ENCODE results near the gene ANXA6.
A peak's percentile ranks its signal among the peaks of the same experiment; 100 is the strongest.

Gene ANXA6

DNA sequence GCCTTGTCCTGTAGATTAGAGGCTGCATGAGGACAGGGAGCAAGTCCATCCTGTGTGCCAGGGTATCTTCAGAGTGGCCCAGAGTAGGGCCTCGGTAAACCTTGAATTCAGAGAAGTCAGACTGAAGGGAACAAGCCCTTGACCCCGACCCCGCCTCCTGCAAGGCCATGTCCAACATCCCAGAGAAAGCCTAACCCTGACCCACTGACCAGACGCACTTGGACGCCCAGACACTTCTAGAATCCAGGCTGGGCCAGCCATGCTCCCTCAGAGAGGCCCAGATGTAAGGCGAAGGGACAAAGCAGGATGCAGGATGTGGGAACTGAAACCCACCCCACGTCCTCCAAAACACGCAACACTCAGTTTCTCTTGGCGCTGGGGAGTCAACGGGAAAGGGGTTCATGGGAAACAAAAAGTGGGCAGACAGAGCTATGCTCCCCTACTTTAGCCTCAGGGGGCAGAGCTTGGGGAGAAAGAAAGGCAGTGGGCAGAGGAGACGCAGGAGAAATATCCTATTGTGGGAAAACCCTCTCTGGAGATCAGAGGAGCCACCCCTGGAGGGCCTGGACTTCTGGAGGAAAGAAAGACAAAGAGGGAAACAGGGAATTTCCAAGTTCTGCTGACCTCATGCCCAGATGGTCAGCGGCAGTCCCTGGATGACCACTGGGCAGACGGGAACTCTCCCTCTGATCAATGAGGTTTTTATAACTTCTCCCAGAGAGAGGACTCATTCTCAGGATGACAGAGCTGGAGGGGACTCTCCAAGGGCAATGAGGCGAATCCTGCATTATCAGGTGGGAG, 89.7 kb downstream of the ANXA6 start:
- no peak for DNase-seq

GRCh38 chr5:151066920-151067319, 90.7 kb downstream of the ANXA6 start:
- no peak for DNase-seq

DNA sequence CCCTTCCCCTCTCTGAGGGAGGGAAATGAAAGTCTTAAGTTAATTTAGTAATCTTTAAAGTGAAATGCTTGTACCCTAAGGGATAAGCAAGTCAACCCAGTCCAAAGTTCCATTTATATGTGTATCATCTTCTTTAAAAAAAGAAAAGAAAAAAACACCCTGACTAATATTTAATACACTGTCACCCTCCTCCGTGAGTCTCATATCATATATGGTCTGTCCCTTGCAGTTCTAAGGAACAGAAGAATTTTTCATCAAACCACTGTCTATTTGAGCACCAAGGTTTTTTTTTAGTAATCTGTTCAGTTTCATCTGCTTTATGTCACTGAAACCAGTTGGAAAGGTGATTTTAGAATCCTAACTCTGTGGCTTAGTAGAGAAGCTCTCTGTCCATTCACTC, 92.0 kb downstream of the ANXA6 start:
- DNase-seq: no peak

- no peak for DNase-seq
These were observed 92.6 kb downstream of the ANXA6 start for GRCh38 chr5:151064916-151065499.

DNA sequence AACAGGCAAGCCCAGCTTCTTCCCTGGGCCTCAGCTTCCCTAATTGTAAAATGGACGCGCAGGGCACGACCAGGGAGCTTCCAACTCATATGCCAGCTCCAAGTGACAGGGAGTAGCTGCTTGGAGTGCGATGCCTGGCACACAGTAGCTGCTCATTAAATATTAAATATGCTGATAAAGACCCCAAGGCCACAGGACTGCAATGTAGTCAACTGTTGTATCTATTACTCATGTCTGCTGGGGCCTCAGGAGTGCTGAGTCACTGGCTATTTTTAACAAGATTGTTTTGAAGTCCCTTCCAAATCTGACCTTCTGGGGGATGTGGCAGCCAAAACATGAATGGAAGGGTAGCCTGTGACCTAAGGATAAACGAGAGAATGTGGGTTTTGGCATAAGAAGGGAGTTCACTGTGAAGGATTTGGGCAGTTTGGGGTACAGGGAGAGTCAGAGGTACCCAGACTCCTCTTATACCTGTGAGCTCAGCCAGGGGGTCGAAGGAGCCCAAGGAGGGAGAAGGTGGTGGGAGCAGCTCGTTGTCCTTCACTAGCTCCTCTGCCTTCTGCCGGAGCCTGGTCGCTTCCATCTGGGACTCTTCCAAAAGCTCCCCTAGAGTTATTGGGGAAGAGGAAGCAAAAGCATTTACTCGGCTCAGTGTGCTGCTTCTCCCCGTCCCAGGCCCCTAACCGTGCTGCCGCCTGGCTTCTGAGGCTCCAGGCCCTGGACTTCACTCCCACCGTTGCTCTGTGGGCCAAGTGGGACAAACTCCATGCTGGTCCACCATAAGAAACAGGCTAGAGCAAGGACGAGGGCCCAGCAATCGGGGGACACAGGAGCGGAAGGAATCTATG, 94.2 kb downstream of the ANXA6 start:
- DNase-seq: no peak

DNA sequence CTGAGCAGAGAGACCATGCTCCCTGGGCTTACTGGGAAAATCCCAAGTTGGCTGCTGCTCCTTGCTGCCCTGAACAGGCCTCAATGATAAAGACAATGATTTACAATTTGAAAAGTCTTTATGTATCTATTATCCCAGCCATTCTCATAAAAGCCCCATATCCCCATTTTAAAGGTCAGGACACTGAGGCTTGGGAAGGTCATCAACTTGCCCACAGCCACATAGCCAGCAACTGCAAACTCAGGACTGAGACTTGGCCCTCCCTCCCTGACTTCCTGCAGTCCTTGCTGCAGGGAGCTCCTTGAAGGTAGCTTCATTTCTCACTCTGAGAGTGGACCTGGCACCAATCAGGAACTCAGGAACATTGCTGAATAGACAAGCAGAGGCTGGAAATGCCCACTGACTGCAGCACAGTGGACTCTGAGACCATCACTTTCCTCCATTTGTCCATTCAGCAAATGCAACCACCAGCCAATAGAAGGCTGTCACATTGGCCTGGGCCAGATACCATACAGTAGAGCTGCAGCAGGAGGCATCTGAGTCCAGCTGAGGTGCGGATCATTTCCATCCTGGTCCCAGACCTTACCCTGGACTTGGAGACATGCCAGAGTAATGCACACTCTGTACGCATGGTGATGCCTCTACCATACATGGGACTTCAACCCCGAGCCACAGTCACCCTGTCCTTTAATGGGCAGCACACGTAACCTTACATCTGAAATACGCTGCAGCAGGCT, 95.0 kb downstream of the ANXA6 start:
- DNase-seq: no peak

DNA sequence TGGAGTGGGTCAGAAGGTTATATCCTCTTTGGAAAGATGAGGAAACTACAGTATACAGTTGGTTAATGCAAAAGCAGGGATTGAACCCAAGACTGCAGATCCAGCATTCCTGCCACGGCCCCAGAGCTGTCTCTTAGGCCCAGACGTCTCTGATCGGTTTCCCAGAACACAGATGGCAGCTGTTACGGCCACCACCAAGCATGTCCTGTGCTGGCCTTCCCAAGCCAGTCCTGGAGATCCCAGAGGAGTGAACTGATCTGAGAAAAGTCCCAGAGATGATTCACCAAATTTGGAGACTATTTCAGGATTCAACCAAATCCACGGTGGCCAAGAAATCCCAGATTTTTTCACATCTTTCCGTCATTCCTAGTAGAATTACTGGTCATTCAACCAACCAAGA, 96.8 kb downstream of the ANXA6 start:
- no peak for DNase-seq

DNA sequence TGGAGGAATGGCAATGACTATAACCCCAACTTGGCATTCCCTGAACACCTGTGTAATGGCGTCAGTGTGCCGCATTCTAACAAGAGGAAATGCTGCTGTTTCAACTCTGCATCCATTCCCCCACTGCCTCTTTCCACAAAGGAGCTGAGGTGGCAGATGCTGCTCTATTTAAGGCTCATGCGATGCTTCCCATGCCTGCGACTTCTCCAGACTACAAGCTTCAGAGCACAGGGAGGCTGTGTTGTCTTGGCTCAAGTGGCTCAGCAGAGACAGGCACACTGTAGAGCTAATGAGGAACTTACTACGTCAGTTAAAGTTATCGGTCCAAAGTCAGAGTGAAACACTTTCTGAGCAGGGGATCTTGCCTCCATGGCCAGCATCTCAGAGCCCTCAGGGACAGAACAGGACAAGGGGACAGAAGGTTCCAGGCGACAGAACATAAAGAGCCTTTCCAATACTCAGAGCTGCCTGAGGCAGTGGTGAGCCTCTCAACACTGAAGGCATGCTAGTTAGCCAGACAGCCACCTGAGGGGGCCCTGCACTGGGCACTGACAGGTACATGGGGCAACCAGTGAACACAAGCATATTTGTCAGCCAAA, 98.6 kb downstream of the ANXA6 start:
- DNase-seq: peak in 22 of 58 donors; percentile 12 to 67 (median 26)

DNA sequence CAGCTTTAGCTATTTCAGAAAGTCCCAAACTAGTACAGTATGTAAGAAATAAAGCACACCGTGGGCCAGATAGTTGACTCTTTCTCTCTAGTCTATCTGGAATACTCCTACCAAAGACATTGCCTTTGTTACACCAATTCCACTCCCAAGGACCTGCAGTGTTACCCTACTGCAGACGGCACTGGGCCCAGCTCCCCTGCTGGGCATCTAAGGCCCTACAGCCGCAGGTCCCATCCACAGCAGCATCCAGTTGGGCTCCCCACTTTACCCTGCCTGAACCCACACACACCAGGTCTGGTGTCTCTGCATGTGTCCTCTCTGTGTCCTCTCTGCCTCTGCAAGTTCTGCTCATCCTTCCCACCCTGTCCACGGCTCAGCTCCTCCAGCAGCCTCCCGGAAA, 99.3 kb downstream of the ANXA6 start:
- DNase-seq: no peak

DNA sequence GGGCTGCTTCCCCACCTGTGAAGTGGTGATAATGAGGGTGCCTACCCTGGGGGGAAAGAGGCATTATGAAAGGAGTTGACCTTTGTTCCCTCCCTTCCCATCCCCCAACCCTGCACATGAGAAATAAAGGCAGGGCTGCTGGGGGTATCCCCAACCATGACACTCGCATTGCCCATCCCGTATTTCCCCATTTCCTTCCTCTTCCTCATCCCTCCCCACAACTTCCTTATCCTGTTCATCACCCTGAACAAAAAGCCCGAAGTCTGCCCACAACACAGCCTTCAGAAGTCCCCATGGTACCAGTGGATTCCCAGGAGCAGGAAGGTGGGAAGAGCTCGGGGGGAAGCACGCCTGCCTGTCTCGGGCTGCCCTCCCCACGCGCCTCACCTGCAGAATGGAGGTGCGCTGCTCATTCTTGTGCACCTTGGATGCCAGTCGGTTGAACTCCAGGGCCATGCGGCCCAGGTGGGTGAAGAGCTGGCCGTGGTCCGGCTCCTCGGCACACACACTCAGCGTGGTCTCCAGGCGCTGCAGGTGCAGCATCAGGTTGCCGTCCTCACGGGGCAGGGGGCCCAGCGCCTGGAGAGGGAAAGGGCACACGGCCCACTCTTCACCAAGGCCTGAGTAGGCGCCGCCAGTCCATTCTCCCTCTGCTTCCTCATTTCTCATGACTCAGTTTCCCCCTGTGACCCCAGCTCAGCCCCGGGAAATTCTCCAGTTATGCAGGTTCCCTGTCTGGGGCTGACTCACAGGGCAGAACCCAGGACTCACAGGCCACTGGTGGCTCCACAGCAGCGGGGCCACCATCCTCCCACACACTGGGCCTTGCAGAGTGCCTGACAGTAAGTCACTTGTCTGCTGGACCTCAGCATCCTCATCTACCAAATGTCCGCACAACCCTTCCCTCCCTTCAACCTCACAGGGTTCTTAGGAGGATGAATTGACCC, 100.9 kb downstream of the ANXA6 start:
- DNase-seq: no peak

DNA sequence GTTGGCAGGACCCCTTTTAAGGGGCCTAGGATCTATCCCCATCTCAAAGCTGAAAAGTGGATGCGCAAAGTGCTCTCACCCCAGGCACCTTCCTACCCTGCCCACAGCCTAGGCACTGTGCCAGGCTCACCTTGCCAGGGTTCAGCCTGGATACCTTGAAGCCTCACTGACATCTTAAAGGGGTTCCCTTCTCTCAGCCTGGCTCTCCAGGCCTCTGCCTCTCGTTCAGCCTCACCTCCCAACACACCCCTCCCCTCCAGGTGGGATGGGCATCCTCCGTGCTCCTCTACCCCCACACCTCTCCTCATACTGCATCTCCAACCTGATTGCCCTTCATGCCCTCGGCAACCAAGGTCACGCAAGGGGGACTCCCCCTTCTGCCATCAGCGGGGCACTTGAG, 102.2 kb downstream of the ANXA6 start:
- no peak for DNase-seq

GRCh38 chr5:151054709-151055108, 102.9 kb downstream of the ANXA6 start:
- DNase-seq: no peak

GRCh38 chr5:151053796-151054462, 103.7 kb downstream of the ANXA6 start:
- no peak for DNase-seq

DNA sequence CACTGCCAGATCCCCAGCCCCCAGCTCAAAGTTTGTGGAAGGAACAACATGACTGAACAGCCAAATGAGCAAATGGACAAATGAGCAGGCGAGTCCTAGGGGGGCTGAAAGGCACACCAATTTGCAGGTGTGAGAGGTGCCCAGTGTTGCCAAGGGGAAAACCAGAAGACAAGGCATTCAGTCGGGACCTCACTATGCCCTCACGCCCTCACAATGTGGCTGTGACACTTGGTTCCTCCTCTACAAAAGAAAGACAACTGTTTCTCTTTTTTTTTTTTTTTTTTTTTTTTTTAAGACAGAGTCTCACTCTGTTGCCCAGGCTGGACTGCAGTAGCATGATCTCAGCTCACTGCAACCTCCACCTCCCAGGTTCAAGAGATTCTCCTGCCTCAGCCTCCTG, 104.7 kb downstream of the ANXA6 start:
- no peak for DNase-seq

- no peak for DNase-seq
These were observed 105.5 kb downstream of the ANXA6 start for GRCh38 chr5:151051931-151052608.

DNA sequence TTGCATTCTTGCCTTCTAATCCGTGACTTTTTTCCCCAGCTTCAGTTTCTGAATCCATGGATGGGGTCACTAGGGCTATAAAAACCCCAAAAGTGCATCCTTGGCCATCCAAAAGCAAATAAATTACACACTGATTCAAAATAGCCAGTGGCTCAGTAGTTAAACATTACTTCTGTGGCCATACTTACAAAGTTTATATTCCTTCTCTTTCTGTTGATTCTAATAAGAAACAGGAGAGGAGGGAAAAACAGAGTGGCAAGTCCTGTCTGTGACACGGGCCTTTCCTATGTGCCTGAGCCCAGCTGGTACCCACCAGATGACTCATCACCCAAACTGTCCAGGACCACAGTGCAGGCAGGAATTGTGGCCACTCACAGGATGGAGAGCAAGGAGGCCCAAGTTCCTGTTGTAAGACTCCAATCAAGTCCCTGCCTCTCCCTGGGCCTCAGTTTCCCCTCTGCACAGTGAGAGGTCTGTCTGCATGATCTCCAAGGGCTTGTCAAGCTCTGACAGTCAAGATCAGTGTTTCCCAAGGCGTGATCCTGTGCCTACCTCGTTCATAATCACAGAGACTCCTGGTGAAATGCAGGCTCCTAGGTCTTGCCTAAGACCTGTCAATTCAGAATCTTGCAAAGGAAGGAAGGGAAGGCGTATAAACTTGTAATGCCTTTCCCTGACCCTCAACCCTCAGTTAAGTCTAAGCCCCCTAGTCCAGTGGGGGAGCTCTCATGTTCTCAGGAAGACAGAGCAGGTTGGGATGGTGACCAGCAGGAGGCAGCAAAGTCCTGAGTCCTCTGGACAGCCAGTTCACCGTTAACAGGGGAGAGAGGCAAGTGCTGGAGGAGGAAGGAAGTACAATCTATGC, 106.3 kb downstream of the ANXA6 start:
- peak in 46 of 58 donors; percentile 3 to 84 (median 42) for DNase-seq

All from anterior cingulate cortex (tissue), 58 donors.